Muscle layer of colon (tissue), 2 donors: Measurements from ENCODE around the gene DNAJC4.
A peak's percentile ranks its signal among the peaks of the same experiment; 100 is the strongest.

Source experiments
- H3K27ac ChIP-seq: one replicate; pipeline ENCODE4 v1.7.0; 2013; ENCODE audit warnings: low read depth, mild to moderate bottlenecking, low read length, moderate library complexity
- H3K27me3 ChIP-seq, 2 donors: one replicate each; pipeline ENCODE4 v1.7.0; 2013; ENCODE audit warnings: low read length in 2 of 2, mild to moderate bottlenecking in 2 of 2; ENCODE audit not compliant: insufficient read depth in 2 of 2, control insufficient read depth in 1 of 2
- H3K36me3 ChIP-seq: one replicate; pipeline ENCODE4 v1.7.0; 2013; ENCODE audit warnings: mild to moderate bottlenecking, low read length; ENCODE audit not compliant: insufficient read depth
- H3K4me1 ChIP-seq: one replicate; pipeline ENCODE4 v1.7.0; 2013; ENCODE audit warnings: mild to moderate bottlenecking, low read length; ENCODE audit not compliant: insufficient read depth
- H3K4me3 ChIP-seq, 2 donors: one replicate each; pipeline ENCODE4 v1.7.0; 2013; ENCODE audit warnings: low read length in 2 of 2, low read depth in 1 of 2, mild to moderate bottlenecking in 1 of 2, moderate library complexity in 1 of 2
- H3K9ac ChIP-seq: one replicate; pipeline ENCODE4 v1.7.0; 2013; ENCODE audit warnings: low read length
- H3K9me3 ChIP-seq: one replicate; pipeline ENCODE4 v1.7.0; 2013; ENCODE audit warnings: mild to moderate bottlenecking, low read length
- donor health status: abdominal sarcoma.
- donor health status: Adenocarcinoma of cecum.

DNAJC4 gene

GRCh38 chr11:64266339-64266738, 36.0 kb downstream of the DNAJC4 start:
- no peak overlapping the region for H3K4me3 ChIP-seq
- H3K9me3 ChIP-seq, result no peaks in the 10 kb centered on the region
- no peaks in the 10 kb centered on the region for H3K27me3 ChIP-seq
- H3K36me3 ChIP-seq, result peaks cover 23% of the 10 kb centered on the region
- H3K9ac ChIP-seq, result no peak overlapping the region
- H3K4me1 ChIP-seq, result peaks cover 13% of the 10 kb centered on the region
- H3K27ac ChIP-seq, result no peak overlapping the region

GRCh38 chr11:64267207-64267945, 37.0 kb downstream of the DNAJC4 start:
- Histone ChIP-seq H3K4me3 (no peak overlapping the region), H3K27me3 (no peaks in the 10 kb centered on the region)

GRCh38 chr11:64268025-64268892, 37.9 kb downstream of the DNAJC4 start:
- Histone ChIP-seq H3K36me3 (peaks cover 14% of the 10 kb centered on the region), H3K4me3 (peak overlapping the region; percentile 77 to 94), H3K4me1 (peaks cover 19% of the 10 kb centered on the region), H3K27ac (peak overlapping the region; percentile 99), H3K9ac (peak overlapping the region; percentile 39), H3K9me3 (no peaks in the 10 kb centered on the region), H3K27me3 (no peaks in the 10 kb centered on the region)

More at GRCh38 chr11:64267207-64267945, 37.0 kb downstream of the DNAJC4 start:
- peaks cover 23% of the 10 kb centered on the region for H3K36me3 ChIP-seq
- H3K9me3 ChIP-seq, result no peaks in the 10 kb centered on the region
- peak overlapping the region; percentile 99 for H3K27ac ChIP-seq
- no peak overlapping the region for H3K9ac ChIP-seq
- H3K4me1 ChIP-seq, result peaks cover 19% of the 10 kb centered on the region

- no peaks in the 10 kb centered on the region for H3K9me3 ChIP-seq
- peaks cover 19% of the 10 kb centered on the region for H3K4me1 ChIP-seq
Observed at GRCh38 chr11:64268893-64269539, 38.7 kb downstream of the DNAJC4 start.

GRCh38 chr11:64269540-64270220, 39.3 kb downstream of the DNAJC4 start:
- Histone ChIP-seq H3K4me1 (peaks cover 19% of the 10 kb centered on the region), H3K9ac (peak overlapping the region; percentile 73), H3K27me3 (no peaks in the 10 kb centered on the region), H3K27ac (peak overlapping the region; percentile 99), H3K9me3 (no peaks in the 10 kb centered on the region), H3K4me3 (peak overlapping the region; percentile 77 to 94), H3K36me3 (peaks cover 11% of the 10 kb centered on the region)

More at GRCh38 chr11:64268893-64269539, 38.7 kb downstream of the DNAJC4 start:
- Histone ChIP-seq H3K27me3 (no peaks in the 10 kb centered on the region), H3K4me3 (peak overlapping the region; percentile 77 to 94), H3K9ac (peak overlapping the region; percentile 39), H3K27ac (peak overlapping the region; percentile 99), H3K36me3 (peaks cover 11% of the 10 kb centered on the region)

GRCh38 chr11:64275031-64275800, 44.9 kb downstream of the DNAJC4 start:
- H3K36me3 ChIP-seq, result peaks cover 24% of the 10 kb centered on the region
- H3K4me1 ChIP-seq, result peaks cover 6% of the 10 kb centered on the region
- no peak overlapping the region for H3K27ac ChIP-seq
- H3K4me3 ChIP-seq, result no peak overlapping the region
- no peaks in the 10 kb centered on the region for H3K27me3 ChIP-seq
- H3K9ac ChIP-seq, result no peak overlapping the region
- no peaks in the 10 kb centered on the region for H3K9me3 ChIP-seq

- no peaks in the 10 kb centered on the region for H3K9me3 ChIP-seq
- no peaks in the 10 kb centered on the region for H3K27me3 ChIP-seq
- H3K9ac ChIP-seq, result no peak overlapping the region
- H3K27ac ChIP-seq, result no peak overlapping the region
- H3K4me1 ChIP-seq, result peaks cover 6% of the 10 kb centered on the region
- no peak overlapping the region for H3K4me3 ChIP-seq
- H3K36me3 ChIP-seq, result peaks cover 24% of the 10 kb centered on the region
Observed at GRCh38 chr11:64275841-64276240, 45.5 kb downstream of the DNAJC4 start.

GRCh38 chr11:64276653-64277431, 46.5 kb downstream of the DNAJC4 start:
- Histone ChIP-seq H3K4me1 (peaks cover 4% of the 10 kb centered on the region), H3K27me3 (no peaks in the 10 kb centered on the region), H3K4me3 (no peak overlapping the region), H3K9me3 (no peaks in the 10 kb centered on the region), H3K27ac (no peak overlapping the region), H3K36me3 (peaks cover 30% of the 10 kb centered on the region), H3K9ac (no peak overlapping the region)

GRCh38 chr11:64278576-64279190, 48.3 kb downstream of the DNAJC4 start:
- H3K9me3 ChIP-seq, result no peaks in the 10 kb centered on the region
- peaks cover 35% of the 10 kb centered on the region for H3K36me3 ChIP-seq
- no peaks in the 10 kb centered on the region for H3K27me3 ChIP-seq
- peaks cover 8% of the 10 kb centered on the region for H3K4me1 ChIP-seq
- H3K9ac ChIP-seq, result no peak overlapping the region
- H3K4me3 ChIP-seq, result no peak overlapping the region
- H3K27ac ChIP-seq, result no peak overlapping the region
